HepG2 (cell line): ENCODE measurements around the gene TEDC1. TPM values are rescaled to one million over a fixed set of nuclear protein-coding genes. Genes with fewer than 3 reads are reported as not detected.

Source experiments
- ATAC-seq: fragments of 200-7000 bp; cut with Tn5 transposase; 3 replicates; pipeline ENCODE4 v1.9.1; 2020; ENCODE audit warnings: mild to moderate bottlenecking, moderate library complexity
- BruUV-seq: library from RNA; stranded (reverse); fragments of 400-500 nt; replicated peaks from 2 replicates; lab custom pipeline; 2021; lab: Mats Ljungman, UMichigan
- CTCF ChIA-PET: fragments of 300-600 bp; formaldehyde crosslinking; extraction: SDS; loops from one replicate; lab custom pipeline; 2021; ENCODE audit warnings: low total read pairs, inconsistent platforms, low intra/inter-chr PET ratio; lab: Yijun Ruan, JAX
- POLR2A ChIA-PET: fragments of 350-600 bp; sonication (Branson Sonifier 250); formaldehyde crosslinking; loops from one replicate; lab custom pipeline; 2020; ENCODE audit warnings: antibody characterized with exemption, inconsistent platforms; lab: Yijun Ruan, JAX
- DNase-seq: peaks from one replicate; pipeline ENCODE4 v3.0.0-alpha.2; 2015; ENCODE audit warnings: low spot score
- FAIRE-seq: peaks from 3 replicates; lab custom pipeline; 2011; peaks lifted over from hg19 to GRCh38; lab: Jason Lieb, UNC
- H2AFZ ChIP-seq: one replicate; pipeline ENCODE4 v1.6.1; 2011; ENCODE audit warnings: low read length, inconsistent platforms
- H3K27ac ChIP-seq: fragments of 300-600 bp; 3 replicates; pipeline ENCODE4 v1.8.0; 2011; ENCODE audit warnings: mixed run types, mild to moderate bottlenecking, mixed read lengths, low read length, inconsistent platforms; ENCODE audit not compliant: insufficient read depth; ENCODE audit errors: extremely low read length
- H3K27me3 ChIP-seq, 2 experiments: fragments of 200-600 bp in 1 of 2; 2 replicates in 1 of 2; 3 replicates in 1 of 2; pipeline versions ENCODE4 v1.6.0 to v1.8.0; 2011; ENCODE audit warnings: low read length in 2 of 2, mild to moderate bottlenecking in 2 of 2, moderate library complexity in 2 of 2, inconsistent platforms in 1 of 2; ENCODE audit not compliant: insufficient read depth in 2 of 2, control insufficient read depth in 1 of 2
- H3K36me3 ChIP-seq, 2 experiments: fragments of 200-600 bp in 1 of 2; replicated peaks in 1 of 2; 2 replicates in 1 of 2; 3 replicates in 1 of 2; pipeline versions ENCODE4 v1.5.1 to v1.8.0; 2011; ENCODE audit warnings: low read length in 2 of 2, inconsistent platforms in 1 of 2; ENCODE audit not compliant: insufficient read depth in 2 of 2, control insufficient read depth in 1 of 2
- H3K4me1 ChIP-seq: 2 replicates; pipeline ENCODE4 v1.5.1; 2012; ENCODE audit warnings: low read length, inconsistent platforms; ENCODE audit not compliant: insufficient read depth
- H3K4me2 ChIP-seq: 2 replicates; pipeline ENCODE4 v1.6.0; 2011; ENCODE audit warnings: low read depth, low read length, inconsistent platforms
- H3K4me3 ChIP-seq, 3 experiments: fragments of 200-600 bp in 1 of 3; sonication (generic), shearing (Covaris generic) in 1 of 3; replicated peaks in 1 of 3; 2 replicates each; pipeline ENCODE4 v1.5.1; 2011 to 2016; ENCODE audit warnings: low read length in 3 of 3, inconsistent platforms in 2 of 3, low read depth in 2 of 3, mild to moderate bottlenecking in 2 of 3, control low read depth in 1 of 3, mixed read lengths in 1 of 3; ENCODE audit not compliant: insufficient read depth in 1 of 3
- H3K79me2 ChIP-seq: one replicate; pipeline ENCODE4 v1.6.1; 2011; ENCODE audit warnings: low read length, inconsistent platforms; ENCODE audit not compliant: insufficient read depth
- H3K9ac ChIP-seq: 2 replicates; pipeline ENCODE4 v1.6.0; 2011; ENCODE audit warnings: mild to moderate bottlenecking, low read depth, low read length, inconsistent platforms; ENCODE audit not compliant: insufficient read depth
- H3K9me3 ChIP-seq: 2 replicates; pipeline ENCODE4 v1.5.1; 2012; ENCODE audit warnings: mild to moderate bottlenecking, low read length
- H4K20me1 ChIP-seq: 2 replicates; pipeline ENCODE4 v1.6.0; 2011; ENCODE audit warnings: inconsistent platforms, mild to moderate bottlenecking, low read length, moderate library complexity; ENCODE audit not compliant: insufficient read depth
- AGO2 ChIP-seq: fragments of 200-400 bp; formaldehyde crosslinking; optimal IDR thresholded peaks from 2 replicates; pipeline ENCODE3; 2017; ENCODE audit warnings: mild to moderate bottlenecking, low read depth, low read length, moderate library complexity
- DPF2 ChIP-seq: sonication (generic); formaldehyde crosslinking; IDR thresholded peaks from 2 replicates; pipeline ENCODE4 v1.4.0; 2020; ENCODE audit warnings: mild to moderate bottlenecking, low read depth, missing genetic modification reagents, borderline replicate concordance
- MLX ChIP-seq: IDR thresholded peaks from 2 replicates; pipeline ENCODE4 v1.6.1; 2016
- TAF15 ChIP-seq: fragments of 200-400 bp; formaldehyde crosslinking; IDR thresholded peaks from one replicate; pipeline ENCODE4 v1.6.1; 2018; ENCODE audit warnings: mild to moderate bottlenecking, low read depth, low read length; ENCODE audit not compliant: poor library complexity, severe bottlenecking
- TARDBP ChIP-seq: sonication (generic); formaldehyde crosslinking; IDR thresholded peaks from 2 replicates; pipeline ENCODE4 v1.8.0; 2022; ENCODE audit warnings: mild to moderate bottlenecking, missing genetic modification reagents
- ZNF350 ChIP-seq: sonication (generic); formaldehyde crosslinking; IDR thresholded peaks from 2 replicates; pipeline ENCODE4 v1.4.0; 2020; ENCODE audit warnings: mild to moderate bottlenecking, low read depth, missing genetic modification reagents, borderline replicate concordance
- WGBS: methylation state at CpG from one replicate; pipeline ENCODE4 v1.1.6; 2017; ENCODE audit warnings: low lambda C conversion rate; 5-methylcytosine and 5-hydroxymethylcytosine counted together
- in situ Hi-C: cut with HindIII; loops from 2 replicates; pipeline ENCODE4 v1.10.0; 2017; ENCODE audit warnings: low pct_unique_long_range_greater_than_20kb; ENCODE audit not compliant: extremely low pct_ligation_motif_present
- intact Hi-C: fragments of 100-400 bp; cut with micrococcal nuclease; formaldehyde crosslinking; loops from one replicate; pipeline ENCODE4 v1.10.0; 2022; ENCODE audit not compliant: unreplicated experiment
- polyA plus RNA-seq, 8 experiments: library from polyadenylated mRNA; depleted of rRNA in 3 of 8; stranded (reverse) in 7 of 8; unstranded in 1 of 8; fragments of >200 nt; fragmentation: Illumina TruSeq in 4 of 8; extraction: Trizol in 4 of 8; gene quantifications; 2 replicates each; pipeline versions ENCODE4 v1.2.1 to v1.2.3, GENCODE V29; 2011 to 2016; ENCODE audit warnings: low read depth in 4 of 8, missing spikeins in 1 of 8, mixed read lengths in 1 of 8; ENCODE audit not compliant: insufficient read depth in 1 of 8
- total RNA-seq, 5 experiments: library from RNA; depleted of rRNA; stranded (reverse); fragments of >200 nt; fragmentation: Illumina TruSeq; extraction: Trizol; gene quantifications; 2 replicates each; pipeline ENCODE4 v1.2.3, GENCODE V29; 2016; ENCODE audit warnings: low read depth in 1 of 5
- TF ChIP-seq, protein P1 (sequence below): sonication (generic); formaldehyde crosslinking; IDR thresholded peaks from 2 replicates; pipeline ENCODE4 v1.9.0; 2022; ENCODE audit warnings: missing genetic modification reagents, mild to moderate bottlenecking, borderline replicate concordance
- TF ChIP-seq, protein P2 (sequence below): sonication (generic); formaldehyde crosslinking; IDR thresholded peaks from 2 replicates; pipeline ENCODE4 v1.4.0; 2020; ENCODE audit warnings: missing genetic modification reagents
- TF ChIP-seq, protein P3 (sequence below): sonication (generic); formaldehyde crosslinking; IDR thresholded peaks from 2 replicates; pipeline ENCODE4; 2020; ENCODE audit warnings: missing genetic modification reagents, mild to moderate bottlenecking, borderline replicate concordance

TEDC1 gene
- total and polyA plus RNA-seq, 2 of the 13 experiments (the other 11 are each of a cell fraction or from before 2014, with no cell fraction given), result 5.7 to 27.4 TPM

- TF ChIP-seq, protein P1, sequence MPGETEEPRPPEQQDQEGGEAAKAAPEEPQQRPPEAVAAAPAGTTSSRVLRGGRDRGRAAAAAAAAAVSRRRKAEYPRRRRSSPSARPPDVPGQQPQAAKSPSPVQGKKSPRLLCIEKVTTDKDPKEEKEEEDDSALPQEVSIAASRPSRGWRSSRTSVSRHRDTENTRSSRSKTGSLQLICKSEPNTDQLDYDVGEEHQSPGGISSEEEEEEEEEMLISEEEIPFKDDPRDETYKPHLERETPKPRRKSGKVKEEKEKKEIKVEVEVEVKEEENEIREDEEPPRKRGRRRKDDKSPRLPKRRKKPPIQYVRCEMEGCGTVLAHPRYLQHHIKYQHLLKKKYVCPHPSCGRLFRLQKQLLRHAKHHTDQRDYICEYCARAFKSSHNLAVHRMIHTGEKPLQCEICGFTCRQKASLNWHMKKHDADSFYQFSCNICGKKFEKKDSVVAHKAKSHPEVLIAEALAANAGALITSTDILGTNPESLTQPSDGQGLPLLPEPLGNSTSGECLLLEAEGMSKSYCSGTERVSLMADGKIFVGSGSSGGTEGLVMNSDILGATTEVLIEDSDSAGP, result 0 out of 2 replicates have a peak, but pooled peaks have one; percentile 4
- 0 out of 2 replicates have a peak, but pooled peaks have one; percentile 14 for TF ChIP-seq ZNF350 (CRISPR knock-in tag)
These were observed 39.4 kb downstream of the TEDC1 start (continued) for GRCh38 chr14:105530285-105531087.

DNA sequence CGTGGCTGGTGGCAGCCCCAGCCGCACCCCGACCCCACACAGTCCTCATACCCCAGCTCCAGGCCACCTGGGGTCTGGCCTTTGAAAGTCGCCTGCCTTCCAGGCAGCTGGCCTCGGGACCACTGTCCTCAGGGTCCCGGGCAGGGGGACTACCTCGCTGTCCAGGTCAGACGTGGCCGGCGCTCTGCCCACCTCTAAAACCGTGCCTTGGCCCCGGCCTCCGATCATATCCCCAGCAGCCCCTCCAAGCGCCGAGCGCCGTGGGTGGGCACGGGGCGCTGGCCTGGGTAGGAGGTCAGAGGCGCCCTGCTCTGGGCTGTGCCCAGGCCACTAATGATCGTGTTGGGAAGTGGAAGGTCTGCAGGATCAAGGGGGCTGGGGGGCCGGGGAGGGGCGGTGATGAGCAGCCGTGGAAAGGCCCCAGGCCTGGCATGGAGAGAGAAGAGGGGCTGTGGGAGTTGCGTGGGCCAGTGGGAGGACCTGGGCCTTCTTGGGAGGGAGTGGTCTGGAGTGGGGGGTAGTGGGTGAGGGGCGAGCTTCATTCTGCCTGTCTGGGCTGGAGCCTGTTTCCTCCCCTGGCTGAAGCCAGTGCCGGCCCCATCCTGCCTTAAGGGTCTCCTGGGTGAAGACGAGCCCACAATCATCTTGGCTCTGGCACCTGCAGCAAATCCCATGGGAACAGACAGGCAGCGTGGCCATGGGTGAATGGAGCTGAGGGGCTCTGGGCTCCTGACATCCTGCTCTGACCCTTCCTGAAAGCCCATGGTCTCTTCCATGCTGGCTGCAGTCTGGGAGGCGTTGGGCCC is 40.2 kb downstream of the TEDC1 start:
- POLR2A ChIA-PET, result interaction anchor here (1.1 kb wide), 1 partner anchor 42 kb away, joined by 3 read pairs; no protein-coding TSS in a partner anchor
- in situ Hi-C loops, result loop anchor here (5.0 kb wide), 1 partner anchor 154 kb away; no protein-coding TSS in a partner anchor
- Histone ChIP-seq H3K79me2 (no peaks in the 10 kb centered on the region), H3K4me3 (no peak overlapping the region), H3K9ac (no peak overlapping the region), H4K20me1 (no peaks in the 10 kb centered on the region), H3K4me1 (peaks cover 45% of the 10 kb centered on the region), H3K27me3 (peaks cover 3 to 42% of the 10 kb centered on the region in 2 experiments; a peak in 4 of 5 replicates), H3K9me3 (no peaks in the 10 kb centered on the region), H2AFZ (no peak overlapping the region), H3K27ac (no peak overlapping the region), H3K4me2 (no peak overlapping the region), H3K36me3 (0 out of 5 replicates have a peak, but pooled peaks cover 0 to 6% of the 10 kb centered on the region in 2 experiments)
- 65% methylated on average over 15 of the region's 30 CpGs for WGBS
- no peak for FAIRE-seq
- CTCF ChIA-PET, result no interaction called here
- BruUV-seq, result no TSS peak
- DNase-seq, result no peak
- no peak for ATAC-seq
- intact Hi-C loops, result loop anchor here (5.0 kb wide), 1 partner anchor 159 kb away; no protein-coding TSS in a partner anchor
- TF ChIP-seq, protein P2, sequence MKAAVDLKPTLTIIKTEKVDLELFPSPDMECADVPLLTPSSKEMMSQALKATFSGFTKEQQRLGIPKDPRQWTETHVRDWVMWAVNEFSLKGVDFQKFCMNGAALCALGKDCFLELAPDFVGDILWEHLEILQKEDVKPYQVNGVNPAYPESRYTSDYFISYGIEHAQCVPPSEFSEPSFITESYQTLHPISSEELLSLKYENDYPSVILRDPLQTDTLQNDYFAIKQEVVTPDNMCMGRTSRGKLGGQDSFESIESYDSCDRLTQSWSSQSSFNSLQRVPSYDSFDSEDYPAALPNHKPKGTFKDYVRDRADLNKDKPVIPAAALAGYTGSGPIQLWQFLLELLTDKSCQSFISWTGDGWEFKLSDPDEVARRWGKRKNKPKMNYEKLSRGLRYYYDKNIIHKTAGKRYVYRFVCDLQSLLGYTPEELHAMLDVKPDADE (CRISPR knock-in tag), result no peak
- no peak for TF ChIP-seq DPF2
- TF ChIP-seq, protein P3, sequence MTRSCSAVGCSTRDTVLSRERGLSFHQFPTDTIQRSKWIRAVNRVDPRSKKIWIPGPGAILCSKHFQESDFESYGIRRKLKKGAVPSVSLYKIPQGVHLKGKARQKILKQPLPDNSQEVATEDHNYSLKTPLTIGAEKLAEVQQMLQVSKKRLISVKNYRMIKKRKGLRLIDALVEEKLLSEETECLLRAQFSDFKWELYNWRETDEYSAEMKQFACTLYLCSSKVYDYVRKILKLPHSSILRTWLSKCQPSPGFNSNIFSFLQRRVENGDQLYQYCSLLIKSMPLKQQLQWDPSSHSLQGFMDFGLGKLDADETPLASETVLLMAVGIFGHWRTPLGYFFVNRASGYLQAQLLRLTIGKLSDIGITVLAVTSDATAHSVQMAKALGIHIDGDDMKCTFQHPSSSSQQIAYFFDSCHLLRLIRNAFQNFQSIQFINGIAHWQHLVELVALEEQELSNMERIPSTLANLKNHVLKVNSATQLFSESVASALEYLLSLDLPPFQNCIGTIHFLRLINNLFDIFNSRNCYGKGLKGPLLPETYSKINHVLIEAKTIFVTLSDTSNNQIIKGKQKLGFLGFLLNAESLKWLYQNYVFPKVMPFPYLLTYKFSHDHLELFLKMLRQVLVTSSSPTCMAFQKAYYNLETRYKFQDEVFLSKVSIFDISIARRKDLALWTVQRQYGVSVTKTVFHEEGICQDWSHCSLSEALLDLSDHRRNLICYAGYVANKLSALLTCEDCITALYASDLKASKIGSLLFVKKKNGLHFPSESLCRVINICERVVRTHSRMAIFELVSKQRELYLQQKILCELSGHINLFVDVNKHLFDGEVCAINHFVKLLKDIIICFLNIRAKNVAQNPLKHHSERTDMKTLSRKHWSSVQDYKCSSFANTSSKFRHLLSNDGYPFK (CRISPR knock-in tag), result no peak
- TF ChIP-seq, protein P1, result no peak
- TF ChIP-seq TARDBP (CRISPR knock-in tag), result no peak
- no peak for TF ChIP-seq MLX (CRISPR knock-in tag)
- TF ChIP-seq TAF15, result peak; percentile 57
- peak; percentile 93 for TF ChIP-seq AGO2
